T47D (cell line): Measurements from ENCODE around the gene HSPB2.

Experiments used
- DNase-seq, 2 experiments: peaks; one replicate each; pipeline versions ENCODE4 v3.0.0 to v3.0.0-alpha.2; 2011 to 2012; ENCODE audit warnings: low read depth in 1 of 2, low spot score in 1 of 2
- JUND ChIP-seq: IDR thresholded peaks from 2 replicates; pipeline ENCODE4 v1.6.1; 2012; ENCODE audit warnings: low read depth
- in situ Hi-C: cut with HindIII; loops from 2 replicates; pipeline ENCODE4 v1.10.0; 2016; ENCODE audit warnings: low sequenced_read_pairs, low pct_unique_long_range_greater_than_20kb

HSPB2 gene

DNA sequence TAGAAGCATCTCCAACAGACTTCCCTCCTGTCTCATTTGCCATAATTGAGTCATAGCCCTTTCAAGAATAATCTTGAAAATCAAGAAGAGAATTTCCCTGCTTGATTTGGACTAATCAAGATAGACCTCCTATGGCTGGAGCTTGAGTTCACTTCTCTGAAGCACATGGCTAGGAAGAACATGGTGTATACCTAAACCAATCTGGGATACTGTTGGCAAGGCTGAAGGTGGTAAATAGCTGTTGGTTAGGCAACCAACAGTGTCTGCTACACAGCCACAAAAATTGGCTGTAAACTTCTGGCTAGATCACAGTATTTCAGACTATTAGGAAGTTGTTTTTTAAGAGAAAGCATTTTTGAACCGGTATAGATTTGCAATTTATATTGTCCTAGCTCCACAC lies 5.9 kb upstream of the HSPB2 start:
- no peak for TF ChIP-seq JUND
- DNase-seq: no peak
- in situ Hi-C loops: no loop called here

DNA sequence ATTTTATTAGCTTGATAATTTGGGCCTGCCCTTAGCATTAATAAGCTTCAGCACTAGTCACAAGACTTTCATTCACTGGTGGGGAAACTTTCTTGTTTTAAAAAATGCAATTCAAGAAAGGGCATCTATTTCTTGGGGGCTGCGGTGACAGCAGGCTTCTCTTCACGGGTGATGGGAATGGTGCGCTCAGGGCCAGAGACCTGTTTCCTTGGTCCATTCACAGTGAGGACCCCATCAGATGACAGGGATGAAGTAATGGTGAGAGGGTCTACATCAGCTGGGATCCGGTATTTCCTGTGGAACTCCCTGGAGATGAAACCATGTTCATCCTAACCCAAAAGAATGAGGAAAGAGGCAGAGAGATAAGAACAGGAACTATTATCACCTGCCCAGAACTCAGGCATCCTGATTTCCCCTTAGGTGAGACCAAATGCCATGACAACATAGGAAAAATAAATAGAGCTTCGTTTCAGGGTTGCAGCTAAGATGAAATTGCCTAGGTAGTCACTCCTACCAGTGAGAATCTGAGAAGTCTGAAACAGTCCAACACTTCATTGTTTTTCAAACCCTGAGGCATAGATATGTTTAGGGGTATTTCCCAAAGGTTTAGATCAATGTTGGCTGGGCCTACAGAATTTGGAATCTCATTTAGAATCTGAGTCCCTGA lies 3.8 kb upstream of the HSPB2 start:
- TF ChIP-seq JUND: no peak
- DNase-seq: peak in 1 of 2 experiments; percentile 20
- in situ Hi-C loops: no loop called here

DNA sequence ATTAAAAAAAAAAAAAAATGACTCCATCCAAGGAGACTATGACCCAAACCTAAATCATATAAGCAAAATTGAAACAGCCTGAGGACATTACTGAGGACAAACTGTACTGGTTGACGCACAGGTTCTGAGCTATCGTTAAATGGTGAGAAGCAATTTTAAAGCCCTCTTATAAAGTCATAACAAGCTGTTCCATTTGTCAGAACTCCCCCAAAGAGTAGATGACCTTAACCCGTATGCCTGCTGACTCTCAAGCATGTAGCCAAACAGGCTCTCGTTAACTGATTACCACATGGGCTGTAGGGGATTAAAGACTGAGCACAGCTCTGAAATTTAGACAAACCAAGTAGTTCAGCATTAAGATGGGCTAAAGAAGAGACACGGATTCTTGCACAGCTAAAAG lies 3.2 kb upstream of the HSPB2 start:
- TF ChIP-seq JUND: no peak
- in situ Hi-C loops: no loop called here
- peak in 1 of 2 experiments; percentile 16 for DNase-seq

DNA sequence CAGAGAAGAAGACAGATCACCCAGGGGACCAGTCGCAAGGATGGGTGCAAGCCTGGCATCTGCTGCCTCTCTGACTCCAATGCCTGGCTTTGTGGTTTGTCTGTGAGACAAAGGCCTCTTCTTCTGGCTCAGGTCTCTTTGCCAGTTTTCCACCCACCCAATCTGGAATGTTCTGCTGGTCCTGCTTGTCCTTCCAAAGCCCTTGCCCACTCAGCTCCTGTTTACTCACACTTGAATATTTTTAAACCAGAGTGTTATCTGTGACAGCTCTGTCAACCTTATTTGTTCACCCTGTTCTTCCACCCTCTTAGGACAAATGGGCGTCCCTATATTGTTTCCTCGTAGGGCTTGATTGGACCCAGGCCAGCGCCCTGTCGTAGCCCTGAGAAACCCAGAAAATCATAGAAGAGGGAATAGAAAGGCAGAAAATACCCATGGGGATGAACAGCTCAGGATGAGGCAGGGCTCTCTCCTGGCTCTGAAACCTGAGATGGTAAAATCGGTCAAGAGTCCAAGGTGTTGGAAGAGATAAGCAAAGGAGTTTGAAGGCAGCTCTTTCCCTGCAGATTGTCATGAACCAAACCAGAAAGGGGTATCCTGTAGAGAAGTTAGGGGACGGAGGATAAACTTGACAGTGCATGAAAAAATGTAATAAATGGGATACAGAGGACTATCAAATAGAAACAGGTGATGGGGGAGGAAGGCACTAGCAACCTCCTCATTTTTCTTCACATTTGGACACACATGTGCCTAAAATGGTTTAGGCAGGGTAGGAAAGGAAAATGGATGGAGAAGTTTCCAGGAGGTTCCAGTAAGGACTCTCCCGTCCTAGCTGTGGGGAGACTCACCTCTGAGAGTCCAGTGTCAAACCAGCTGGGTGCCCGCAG lies 1.6 kb upstream of the HSPB2 start:
- DNase-seq: peak in 1 of 2 experiments; percentile 9
- no peak for TF ChIP-seq JUND
- in situ Hi-C loops: no loop called here

DNA sequence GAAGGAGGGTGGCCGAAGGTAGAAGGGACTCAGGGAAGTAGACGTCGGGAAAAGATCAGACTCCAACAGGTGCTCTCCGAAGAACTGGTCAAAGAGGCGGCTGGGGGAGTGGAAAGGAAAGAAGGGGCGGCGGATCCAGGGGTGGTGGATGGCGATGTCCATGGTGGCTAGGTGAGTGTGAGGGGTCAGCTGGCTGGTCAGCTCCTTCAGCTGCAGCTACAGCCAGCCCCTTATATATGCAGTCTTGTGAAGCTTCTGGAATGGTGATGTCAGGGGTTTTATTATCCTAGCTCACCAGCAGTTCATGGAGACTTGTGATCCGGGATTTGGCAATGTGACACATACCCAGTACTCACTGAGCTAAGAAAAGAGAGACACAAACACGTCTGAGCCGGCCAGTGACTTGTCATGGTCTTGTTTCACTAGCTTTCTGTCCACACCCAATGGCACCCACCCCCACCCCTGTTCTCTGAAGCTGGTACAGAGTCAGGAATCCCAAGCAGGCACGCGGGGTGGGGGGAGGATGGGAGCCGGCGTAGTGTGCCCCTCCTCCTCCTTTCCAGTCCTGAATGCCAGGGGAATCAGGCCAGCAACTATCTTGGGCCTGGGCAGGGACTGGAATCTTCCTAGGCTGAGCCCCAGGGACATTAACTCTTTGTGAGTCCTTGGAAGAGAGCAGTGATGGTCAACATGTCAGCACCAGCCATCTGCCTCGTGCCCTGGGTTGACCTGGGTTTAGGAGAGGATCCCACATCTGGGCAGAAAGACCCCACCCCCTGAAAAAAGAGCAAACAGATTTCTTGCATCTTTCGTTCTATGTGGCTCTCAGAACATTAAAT lies 752 bp upstream of the HSPB2 start, which contains the start of gene CRYAB:
CRYAB (minus strand) TSS at position 208 of the 839 bp plus-strand sequence; CDS start at position 162, 46 bp downstream.
- in situ Hi-C loops: no loop called here
- DNase-seq: peak in 1 of 2 experiments; percentile 75
- TF ChIP-seq JUND: no peak

DNA sequence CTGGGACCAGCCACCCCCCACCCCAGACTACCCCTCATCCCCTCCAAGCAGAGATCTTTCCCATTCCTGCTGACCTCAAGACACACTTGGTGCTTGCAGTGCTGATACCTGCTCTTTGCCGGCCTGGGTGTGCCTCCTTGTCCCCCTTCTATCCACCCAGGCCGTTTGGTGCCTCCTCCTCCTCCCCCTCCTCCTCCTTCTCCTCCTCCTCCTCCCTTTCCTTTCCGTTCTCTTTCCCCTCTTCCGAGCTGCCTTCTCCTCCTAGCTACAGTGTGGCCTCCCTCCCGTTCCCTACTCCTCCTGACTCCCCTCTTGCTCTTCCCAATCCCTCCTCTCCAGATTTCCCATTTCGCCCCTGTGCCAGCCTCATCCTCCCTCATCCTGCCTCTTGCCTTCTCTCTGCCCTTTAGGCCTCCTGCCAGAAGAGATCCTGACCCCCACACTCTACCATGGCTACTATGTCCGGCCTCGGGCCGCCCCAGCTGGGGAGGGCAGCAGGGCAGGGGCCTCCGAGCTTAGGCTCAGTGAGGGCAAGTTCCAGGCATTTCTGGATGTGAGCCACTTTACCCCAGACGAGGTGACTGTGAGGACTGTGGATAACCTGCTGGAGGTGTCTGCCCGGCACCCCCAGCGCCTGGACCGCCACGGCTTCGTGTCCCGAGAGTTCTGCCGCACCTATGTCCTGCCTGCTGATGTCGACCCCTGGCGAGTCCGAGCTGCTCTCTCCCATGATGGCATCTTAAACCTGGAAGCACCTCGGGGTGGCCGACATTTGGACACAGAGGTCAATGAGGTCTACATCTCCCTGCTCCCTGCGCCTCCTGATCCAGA lies 712 bp downstream of the HSPB2 start:
- in situ Hi-C loops: no loop called here
- no peak for TF ChIP-seq JUND
- DNase-seq: no peak

DNA sequence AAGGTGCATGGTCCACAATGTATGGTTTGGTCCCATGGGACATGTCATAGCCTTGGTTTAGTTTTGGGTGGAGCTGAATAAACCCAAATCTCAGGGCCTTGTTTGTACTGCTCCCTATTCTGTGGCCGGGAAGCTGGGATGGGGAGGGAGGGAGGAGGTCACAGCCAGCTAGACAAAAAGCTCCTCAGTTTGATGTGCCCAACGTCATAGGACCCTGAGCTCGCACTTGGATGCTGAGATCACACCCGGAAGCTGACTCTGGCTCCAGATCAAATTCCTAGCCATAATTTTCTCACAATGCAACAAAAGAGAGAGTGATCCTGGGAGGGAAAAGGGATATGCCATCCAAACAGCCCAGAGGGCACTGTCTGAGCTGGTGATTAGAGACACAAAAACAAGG lies 1.5 kb downstream of the HSPB2 start:
- in situ Hi-C loops: no loop called here
- DNase-seq: peak in 1 of 2 experiments; percentile 26
- no peak for TF ChIP-seq JUND

DNA sequence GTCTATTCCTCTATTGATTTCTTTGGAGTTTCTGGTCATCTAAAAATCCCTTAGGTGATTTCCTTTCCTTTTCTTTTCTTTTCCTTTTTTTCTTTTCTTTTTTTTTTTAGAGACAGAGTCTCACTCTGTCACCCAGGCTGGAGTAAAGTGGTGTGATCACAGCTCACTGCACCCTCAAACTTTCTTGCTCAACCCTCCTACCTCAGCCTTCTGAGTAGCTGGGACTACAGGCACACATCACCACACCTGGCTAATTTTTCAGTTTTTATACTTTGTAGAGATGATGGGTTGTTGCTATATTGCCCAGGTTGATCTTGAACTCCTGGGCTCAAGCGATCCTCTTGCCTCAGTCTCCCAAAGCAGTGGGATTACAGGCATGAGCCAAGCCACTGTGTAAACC lies 4.2 kb downstream of the HSPB2 start:
- in situ Hi-C loops: no loop called here
- no peak for DNase-seq

DNA sequence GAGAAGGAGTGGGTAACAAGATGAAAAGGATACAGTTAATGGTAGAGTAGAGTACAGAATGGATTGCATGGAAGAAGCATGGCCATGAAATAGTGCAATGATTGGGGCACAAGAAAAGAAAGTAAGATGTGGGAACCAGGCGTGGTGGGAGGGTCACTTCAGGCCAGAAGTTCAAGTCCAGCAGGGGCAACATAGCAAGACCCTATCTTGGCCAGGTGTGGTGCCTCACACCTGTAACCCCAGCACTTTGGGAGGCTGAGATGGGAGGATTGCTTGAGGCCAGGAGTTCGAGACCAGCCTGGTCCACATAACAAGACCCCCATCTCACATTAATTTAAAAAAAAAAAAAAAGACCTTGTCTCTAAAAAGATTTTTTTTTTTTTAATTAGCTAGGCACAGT lies 4.8 kb downstream of the HSPB2 start:
- in situ Hi-C loops: no loop called here
- no peak for TF ChIP-seq JUND
- no peak for DNase-seq

More for the DNA sequence above, 4.2 kb downstream of the HSPB2 start:
- TF ChIP-seq JUND: no peak

DNA sequence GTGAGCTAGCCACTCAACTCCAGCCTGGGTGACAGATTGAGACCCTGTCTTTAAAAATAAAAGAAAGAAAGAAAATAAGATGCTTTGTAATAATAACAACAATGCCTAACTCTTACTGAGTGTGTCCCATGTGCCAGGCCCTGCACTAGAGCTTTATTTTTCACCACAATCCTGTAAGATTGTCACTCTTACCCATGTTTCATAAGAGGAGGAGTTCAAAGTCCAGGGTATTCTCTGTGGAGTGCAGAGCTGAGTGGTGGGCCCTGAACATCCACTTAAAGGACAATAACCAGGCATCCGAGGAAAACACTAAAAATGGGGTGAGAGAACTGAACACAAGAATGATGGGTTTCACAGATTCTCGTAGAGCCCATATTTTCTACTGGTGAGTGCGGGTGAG lies 5.3 kb downstream of the HSPB2 start:
- no peak for DNase-seq
- no peak for TF ChIP-seq JUND
- in situ Hi-C loops: no loop called here

DNA sequence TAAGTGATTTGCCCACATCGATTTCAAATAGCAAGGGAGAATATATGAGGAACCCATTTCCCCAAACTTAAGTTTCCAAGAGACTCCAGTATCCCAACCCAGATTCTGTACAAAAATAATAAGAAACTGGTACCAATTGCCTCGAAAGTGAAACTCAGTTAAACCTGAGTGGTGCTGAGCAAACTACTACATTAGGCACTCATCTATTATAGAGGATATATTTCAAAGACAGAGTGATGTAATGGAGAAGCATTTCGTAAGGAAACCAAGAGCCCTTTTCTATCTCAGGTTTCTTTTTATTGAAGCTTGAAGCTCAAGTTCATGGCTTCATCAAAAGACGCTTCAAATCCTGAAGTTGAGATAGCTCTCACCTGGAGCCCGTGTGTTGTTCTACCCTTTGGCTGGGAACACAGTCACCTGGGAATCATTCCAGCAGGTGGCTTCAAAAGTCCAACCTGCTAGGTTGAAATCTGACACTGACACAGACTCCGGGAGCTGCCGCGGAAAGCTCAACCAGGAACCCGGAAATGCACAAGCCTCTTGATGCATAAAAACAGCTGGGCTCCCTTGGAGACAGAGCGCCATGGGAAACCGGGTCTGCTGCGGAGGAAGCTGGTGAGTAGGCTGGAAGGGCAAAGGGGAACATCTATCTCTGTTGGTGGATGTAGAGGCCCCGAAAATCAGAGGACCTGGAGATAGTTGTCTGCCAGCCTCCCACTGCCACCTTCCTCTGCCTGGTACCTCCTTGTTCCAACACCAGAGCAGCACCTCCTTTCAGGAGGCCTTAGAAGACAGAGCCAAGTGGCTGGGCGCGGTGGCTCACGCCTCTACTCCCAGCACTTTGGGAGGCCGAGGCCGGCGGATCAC lies 6.1 kb downstream of the HSPB2 start, which contains the start of gene C11orf52:
C11orf52 (plus strand) TSS at position 524 of the 867 bp plus-strand sequence; CDS start at position 584, 60 bp downstream.
- in situ Hi-C loops: no loop called here
- no peak for TF ChIP-seq JUND
- DNase-seq: peak; percentile 81 to 98
